ENCODE results near the gene COL11A1. TPM values are rescaled to one million over a fixed set of nuclear protein-coding genes. Genes with fewer than 3 reads are reported as not detected.
"Not testable (repeated sequence)": the region's sequence is repeated elsewhere in the genome, so short reads cannot be mapped to it uniquely, and the experiment has no call there.

The COL11A1 gene
- polyA plus RNA-seq, 1 donor = 16.0 TPM

GRCh38 chr1:103075316-103076000 is 32.9 kb downstream of the COL11A1 start:
- peak; percentile 65 for DNase-seq

GRCh38 chr1:103074224-103074623 is 34.1 kb downstream of the COL11A1 start:
- DNase-seq = no peak

GRCh38 chr1:103069201-103069600 is 39.1 kb downstream of the COL11A1 start:
- no peak for DNase-seq

- DNase-seq = no peak
Observed at GRCh38 chr1:103063921-103064320, 44.4 kb downstream of the COL11A1 start.

- DNase-seq = no peak
Observed at GRCh38 chr1:103058391-103058790, 49.9 kb downstream of the COL11A1 start.

GRCh38 chr1:103056423-103056822 is 51.9 kb downstream of the COL11A1 start:
- no peak for DNase-seq

- DNase-seq = not testable (repeated sequence)
Observed at GRCh38 chr1:103028110-103028509, 80.2 kb downstream of the COL11A1 start.

- no peak for DNase-seq
Observed at GRCh38 chr1:103025858-103026409, 82.4 kb downstream of the COL11A1 start.

- DNase-seq = no peak
Observed at GRCh38 chr1:103024051-103024450, 84.3 kb downstream of the COL11A1 start.

- no peak for DNase-seq
Observed at GRCh38 chr1:103002005-103002404, 106.3 kb downstream of the COL11A1 start.

GRCh38 chr1:102978874-102979273 is 129.4 kb downstream of the COL11A1 start:
- no peak for DNase-seq

- DNase-seq = no peak
Observed at GRCh38 chr1:102977292-102977691, 131.0 kb downstream of the COL11A1 start.

- peak; percentile 9 for DNase-seq
Observed at GRCh38 chr1:102970496-102971078, 137.7 kb downstream of the COL11A1 start.

DNA sequence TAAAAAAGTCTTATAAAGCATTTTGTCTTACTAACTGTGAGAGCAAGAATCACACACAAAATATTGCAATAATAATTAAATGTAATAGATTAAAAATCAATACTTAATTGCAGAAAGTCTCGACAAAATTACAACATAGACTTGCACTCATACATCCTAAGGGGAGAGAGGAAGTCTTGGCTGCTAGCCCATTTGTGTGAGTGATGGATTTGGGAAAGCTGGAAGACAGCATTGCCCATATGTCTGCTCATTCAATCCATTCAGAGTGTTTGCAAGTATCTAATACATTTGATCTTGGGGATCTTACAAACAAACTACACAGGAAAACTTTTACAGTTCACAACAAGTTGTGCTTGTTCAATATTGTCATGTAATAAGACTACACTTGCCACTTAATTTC is 140.5 kb downstream of the COL11A1 start:
- no peak for DNase-seq

GRCh38 chr1:102961549-102961948 is 146.8 kb downstream of the COL11A1 start:
- DNase-seq = no peak

DNA sequence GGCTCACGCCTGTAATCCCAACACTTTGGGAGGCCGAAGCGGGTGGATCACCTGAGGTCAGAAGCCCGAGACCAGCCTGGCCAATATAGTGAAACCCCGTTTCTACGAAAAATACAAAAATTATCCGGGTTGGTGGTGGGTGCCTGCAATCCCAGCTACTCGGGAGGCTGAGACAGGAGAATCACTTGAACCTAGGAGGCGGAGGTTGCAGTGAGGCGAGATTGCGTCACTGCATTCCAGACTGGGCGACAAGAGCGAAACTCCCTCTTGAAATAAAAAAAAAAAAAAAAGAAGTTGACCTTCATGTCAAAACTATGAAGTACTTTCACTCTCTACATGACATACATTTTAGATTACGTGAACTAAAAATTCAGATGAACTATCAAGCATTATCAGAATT is 153.7 kb downstream of the COL11A1 start:
- DNase-seq = no peak

GRCh38 chr1:102952400-102952799 is 155.9 kb downstream of the COL11A1 start:
- no peak for DNase-seq

DNA sequence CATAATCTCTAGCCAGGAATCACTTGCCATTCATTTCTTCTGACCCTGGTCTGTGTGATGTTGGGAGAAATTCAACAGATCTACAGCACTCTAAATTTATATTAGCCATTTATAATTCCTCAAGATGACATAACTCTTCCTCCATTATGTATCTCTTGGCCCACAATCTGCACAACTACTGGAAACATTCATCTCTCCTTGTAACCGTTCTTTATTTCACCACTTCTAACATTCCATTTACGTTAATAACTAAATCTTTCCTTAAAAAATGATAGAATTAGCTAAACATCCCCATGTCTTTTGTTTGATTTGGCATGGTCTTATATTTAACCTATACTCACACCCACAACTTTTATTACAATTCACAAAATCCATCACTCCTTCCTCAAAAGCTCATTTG is 166.0 kb downstream of the COL11A1 start:
- DNase-seq = no peak

- no peak for DNase-seq
Observed at GRCh38 chr1:102941366-102941947, 166.9 kb downstream of the COL11A1 start.

DNA sequence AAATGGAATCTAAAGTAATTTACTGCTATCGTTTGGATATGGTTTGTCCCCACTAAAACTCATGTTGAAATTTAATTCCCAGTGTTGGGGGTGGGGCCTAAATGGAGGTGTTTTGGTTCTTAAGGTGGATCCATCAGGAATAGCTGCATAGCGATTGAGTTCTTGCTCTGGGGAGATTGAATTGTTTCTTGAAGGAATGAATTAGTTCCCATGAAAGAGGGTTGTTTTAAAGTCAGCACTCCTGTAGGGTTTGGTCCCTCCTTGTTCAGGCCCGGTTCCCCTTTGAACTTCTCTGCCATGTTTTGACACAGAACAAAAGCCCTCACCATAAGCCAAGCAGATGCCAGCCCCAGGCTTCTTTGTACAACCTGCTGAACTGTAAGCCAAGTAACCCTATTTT is 170.9 kb downstream of the COL11A1 start:
- DNase-seq = no peak

- DNase-seq = not testable (repeated sequence)
Observed at GRCh38 chr1:102933362-102933761, 175.0 kb downstream of the COL11A1 start.

DNA sequence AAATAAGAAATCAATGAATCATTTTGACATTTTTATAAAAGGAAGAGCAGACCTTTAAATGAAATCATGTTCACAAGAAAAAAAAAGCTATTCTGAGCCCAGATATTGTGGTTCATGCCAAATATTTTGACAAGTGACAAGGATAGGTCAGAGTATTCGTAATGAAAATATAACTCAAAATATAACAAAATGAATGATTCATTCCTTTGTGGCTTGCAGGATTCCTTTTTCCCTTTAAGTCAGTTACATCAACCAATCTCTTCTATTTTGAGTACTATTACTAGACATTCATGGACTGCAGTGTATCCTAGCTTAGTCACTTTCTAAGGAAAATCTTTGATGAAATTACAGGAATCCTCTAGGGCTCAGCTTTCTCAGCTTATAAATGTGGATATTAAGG is 188.7 kb downstream of the COL11A1 start:
- no peak for DNase-seq

GRCh38 chr1:102901996-102902395 is 206.3 kb downstream of the COL11A1 start:
- no peak for DNase-seq

DNA sequence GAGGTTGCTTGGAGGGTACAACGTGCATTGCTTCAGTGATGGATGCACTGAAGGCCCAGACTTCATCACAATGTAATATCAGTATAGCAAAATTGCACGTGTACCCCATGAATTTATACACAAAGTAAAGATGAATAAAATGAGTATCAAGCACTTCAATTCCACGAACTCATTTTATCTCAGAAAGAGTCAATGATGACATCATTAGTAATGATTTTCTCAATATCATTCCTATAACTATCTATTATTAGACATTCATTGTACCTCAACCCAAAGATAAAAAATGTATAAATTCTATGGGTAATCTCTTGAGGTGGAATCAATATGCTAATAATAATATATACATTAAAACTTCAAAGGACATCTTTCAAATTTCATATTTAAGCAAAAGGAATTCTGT is 208.4 kb downstream of the COL11A1 start:
- no peak for DNase-seq

Data from hindlimb muscle (tissue), 1 donor.